ENCODE measurements around the gene UNCX.

The UNCX gene

GRCh38 chr7:1232103-1232466 is 587 bp upstream of the UNCX start:
- DNase-seq (ENCODE audit: low read depth) = no peak

GRCh38 chr7:1233333-1234048 is 819 bp downstream of the UNCX start:
- no peak for DNase-seq (ENCODE audit: low read depth)

GRCh38 chr7:1234049-1234880 is 1.6 kb downstream of the UNCX start:
- DNase-seq (ENCODE audit: low read depth) = no peak

GRCh38 chr7:1234881-1235500 is 2.3 kb downstream of the UNCX start:
- DNase-seq (ENCODE audit: low read depth) = no peak

- no peak for DNase-seq (ENCODE audit: low read depth)
These were observed 2.9 kb downstream of the UNCX start for GRCh38 chr7:1235501-1236131.

- DNase-seq (ENCODE audit: low read depth) = no peak
These were observed 3.5 kb downstream of the UNCX start for GRCh38 chr7:1236132-1236661.

GRCh38 chr7:1236831-1237701 is 4.4 kb downstream of the UNCX start:
- no peak for DNase-seq (ENCODE audit: low read depth)

GRCh38 chr7:1237704-1238255 is 5.1 kb downstream of the UNCX start:
- no peak for DNase-seq (ENCODE audit: low read depth)

GRCh38 chr7:1238450-1238882 is 5.8 kb downstream of the UNCX start:
- DNase-seq (ENCODE audit: low read depth) = no peak

GRCh38 chr7:1238931-1239802 is 6.5 kb downstream of the UNCX start:
- DNase-seq (ENCODE audit: low read depth) = no peak

- no peak for DNase-seq (ENCODE audit: low read depth)
These were observed 7.3 kb downstream of the UNCX start for GRCh38 chr7:1239803-1240516.

- DNase-seq (ENCODE audit: low read depth) = no peak
These were observed 8.0 kb downstream of the UNCX start for GRCh38 chr7:1240517-1241257.

- no peak for DNase-seq (ENCODE audit: low read depth)
These were observed 8.6 kb downstream of the UNCX start for GRCh38 chr7:1241258-1241602.

GRCh38 chr7:1241603-1242255 is 9.1 kb downstream of the UNCX start:
- no peak for DNase-seq (ENCODE audit: low read depth)

GRCh38 chr7:1242256-1242605 is 9.6 kb downstream of the UNCX start:
- no peak for DNase-seq (ENCODE audit: low read depth)

GRCh38 chr7:1242606-1243289 is 10.1 kb downstream of the UNCX start:
- no peak for DNase-seq (ENCODE audit: low read depth)

GRCh38 chr7:1243290-1243963 is 10.8 kb downstream of the UNCX start:
- DNase-seq (ENCODE audit: low read depth) = no peak
